Lung (tissue), 12 donors: ENCODE results near the gene COMT. TPM values are rescaled to one million over a fixed set of nuclear protein-coding genes. Genes with fewer than 3 reads are reported as not detected.
"Not testable (repeated sequence)": the region's sequence is repeated elsewhere in the genome, so short reads cannot be mapped to it uniquely, and the experiment has no call there.

Experiments used
- ATAC-seq: fragments of 200-7000 bp; cut with Tn5 transposase; one replicate; pipeline ENCODE4 v1.9.1; 2020; ENCODE audit warnings: moderate number of reproducible peaks; ENCODE audit not compliant: insufficient read depth, low FRiP score
- DNase-seq, 3 donors: peaks; one replicate each; pipeline ENCODE4 v3.0.0-alpha.2; 2013 to 2017
- H3K27ac ChIP-seq, 2 donors: one replicate each; pipeline ENCODE4 v1.5.1; 2013; ENCODE audit warnings: mild to moderate bottlenecking in 2 of 2, moderate library complexity in 2 of 2, control low read depth in 1 of 2, inconsistent platforms in 1 of 2, low read depth in 1 of 2, low read length in 1 of 2
- H3K27me3 ChIP-seq, 3 donors: one replicate each; pipeline ENCODE4 v1.5.1; 2013; ENCODE audit warnings: low read length in 2 of 3; ENCODE audit not compliant: control insufficient read depth in 3 of 3, insufficient read depth in 3 of 3
- H3K36me3 ChIP-seq, 4 donors: one replicate each; pipeline ENCODE4 v1.5.1; 2013; ENCODE audit warnings: low read length in 4 of 4, mild to moderate bottlenecking in 1 of 4, moderate library complexity in 1 of 4; ENCODE audit not compliant: control insufficient read depth in 4 of 4, insufficient read depth in 4 of 4
- H3K4me1 ChIP-seq, 5 donors: one replicate each; pipeline ENCODE4 v1.5.1; 2013; ENCODE audit warnings: low read length in 5 of 5, mild to moderate bottlenecking in 2 of 5, moderate library complexity in 1 of 5; ENCODE audit not compliant: control insufficient read depth in 5 of 5, insufficient read depth in 5 of 5
- H3K4me3 ChIP-seq: one replicate; pipeline ENCODE4 v1.5.1; 2013; ENCODE audit warnings: mild to moderate bottlenecking, control low read depth, moderate library complexity
- H3K9ac ChIP-seq, 2 donors: one replicate each; pipeline ENCODE4 v1.5.1; 2013; ENCODE audit warnings: low read length in 2 of 2, control low read depth in 1 of 2; ENCODE audit not compliant: insufficient read depth in 1 of 2
- H3K9me3 ChIP-seq, 4 donors: one replicate each; pipeline ENCODE4 v1.5.1; 2013; ENCODE audit warnings: low read length in 3 of 4, mild to moderate bottlenecking in 1 of 4, moderate library complexity in 1 of 4; ENCODE audit not compliant: control insufficient read depth in 4 of 4, insufficient read depth in 3 of 4
- CTCF ChIP-seq: IDR thresholded peaks from 2 replicates; pipeline ENCODE4 v1.5.1; 2012; ENCODE audit warnings: mild to moderate bottlenecking; ENCODE audit errors: control extremely low read depth, extremely low read depth
- WGBS, 2 donors: extraction: QIAGEN DNeasy Blood & Tissue Kit; methylation state at CpG; one replicate each; pipeline ENCODE4 v1.1.7; 2013; 5-methylcytosine and 5-hydroxymethylcytosine counted together
- polyA plus RNA-seq, 2 donors: library from polyadenylated mRNA; stranded (reverse); fragments of 200-250 nt; gene quantifications; one replicate each; pipeline ENCODE4 v1.2.1, GENCODE V29; 2013
- total RNA-seq, 2 donors: library from RNA; depleted of rRNA in 1 of 2; stranded (reverse); fragments of >200 nt in 1 of 2; gene quantifications; one replicate each; pipeline ENCODE4 v1.2.1, GENCODE V29; 2014 to 2021
- donor health status: control.
- donor health status: control.
- donor health status: Bipolar disorder and iron deficiency.
- donor health status: healthy.
- donor health status: DM: yes; HTN: yes; CAD: no.

COMT gene
- total and polyA plus RNA-seq, 4 donors: 147 to 272 (median 208) TPM

GRCh38 chr22:19921544-19922081, 20.0 kb upstream of the COMT start:
- no peaks in the 10 kb centered on the region for H3K4me1 ChIP-seq
- no peak overlapping the region for H3K4me3 ChIP-seq
- no peak overlapping the region for H3K9ac ChIP-seq
- no peaks in the 10 kb centered on the region for H3K27me3 ChIP-seq
- no peak for TF ChIP-seq CTCF
- no peak overlapping the region for H3K27ac ChIP-seq
- no peaks in the 10 kb centered on the region for H3K9me3 ChIP-seq
- ATAC-seq (no peak), DNase-seq (no peak)
- H3K36me3 ChIP-seq: peaks cover 0 to 26% (median 4%) of the 10 kb centered on the region in 4 donors
- 69 to 95% methylated on average over 3 of the region's 3 CpGs for WGBS, 2 donors

- no peaks in the 10 kb centered on the region for H3K9me3 ChIP-seq
- DNase-seq (no peak), ATAC-seq (no peak)
- TF ChIP-seq CTCF: no peak
- H3K4me1 ChIP-seq: no peaks in the 10 kb centered on the region
- H3K36me3 ChIP-seq: peaks cover 0 to 7% (median 0%) of the 10 kb centered on the region in 4 donors
- no peak overlapping the region for H3K27ac ChIP-seq
- H3K9ac ChIP-seq: no peak overlapping the region
- no peaks in the 10 kb centered on the region for H3K27me3 ChIP-seq
- H3K4me3 ChIP-seq: no peak overlapping the region
- WGBS, 2 donors: 90 to 95% methylated on average over 12 of the region's 12 CpGs
These were observed 17.6 kb upstream of the COMT start for GRCh38 chr22:19923914-19924513.

GRCh38 chr22:19926028-19926427, 15.5 kb upstream of the COMT start:
- peaks cover 0 to 14% (median 0%) of the 10 kb centered on the region in 4 donors for H3K36me3 ChIP-seq
- 86 to 92% methylated on average over 11 of the region's 11 CpGs for WGBS, 2 donors
- not testable (repeated sequence) for ATAC-seq, H3K27ac ChIP-seq, H3K9me3 ChIP-seq, H3K4me1 ChIP-seq, DNase-seq, H3K9ac ChIP-seq, H3K4me3 ChIP-seq, H3K27me3 ChIP-seq

GRCh38 chr22:19927696-19928095, 13.9 kb upstream of the COMT start:
- peaks cover 0 to 12% (median 0%) of the 10 kb centered on the region in 4 donors for H3K36me3 ChIP-seq
- TF ChIP-seq CTCF: no peak
- H3K27ac ChIP-seq: no peak overlapping the region
- H3K4me3 ChIP-seq: no peak overlapping the region
- ATAC-seq (no peak), DNase-seq (no peak)
- no peak overlapping the region for H3K9ac ChIP-seq
- H3K9me3 ChIP-seq: no peaks in the 10 kb centered on the region
- H3K4me1 ChIP-seq: peaks cover 0 to 1% (median 0%) of the 10 kb centered on the region in 5 donors
- 89 to 95% methylated on average over 7 of the region's 7 CpGs for WGBS, 2 donors
- no peaks in the 10 kb centered on the region for H3K27me3 ChIP-seq
